NCI-H524 (cell line): ENCODE results near the gene CNGA2.
"Not testable (repeated sequence)": the region's sequence is repeated elsewhere in the genome, so short reads cannot be mapped to it uniquely, and the experiment has no call there.

Experiments used
- DNase-seq, 2 experiments: peaks; one replicate each; lab custom pipeline; 2025; lab: John Stamatoyannopoulos, UW

The CNGA2 gene

DNA sequence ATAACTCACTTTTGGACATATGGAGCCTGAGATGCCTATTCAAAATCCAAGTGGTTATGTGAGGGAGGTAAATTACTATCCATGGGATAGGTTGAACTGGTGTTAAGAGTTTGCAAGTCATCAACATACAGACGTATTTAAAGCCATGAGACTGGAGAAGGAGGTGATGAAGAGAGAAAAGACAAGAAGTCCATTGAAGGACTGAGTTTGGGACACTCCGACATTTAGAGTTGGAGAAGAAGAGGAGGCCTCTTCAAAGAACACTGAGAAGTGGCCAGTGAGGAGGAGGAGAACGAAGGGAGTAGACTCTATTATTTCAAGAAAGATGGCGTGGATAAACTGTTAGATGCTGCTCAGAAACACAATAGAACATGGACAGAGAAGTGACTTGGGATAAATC is at the start of gene CNGA2:
Gene CNGA2, plus strand, starts transcription at position 301 of the 400 bp plus-strand sequence. CDS start 3,738 bp downstream, outside the sequence.
- DNase-seq, result no peak

DNA sequence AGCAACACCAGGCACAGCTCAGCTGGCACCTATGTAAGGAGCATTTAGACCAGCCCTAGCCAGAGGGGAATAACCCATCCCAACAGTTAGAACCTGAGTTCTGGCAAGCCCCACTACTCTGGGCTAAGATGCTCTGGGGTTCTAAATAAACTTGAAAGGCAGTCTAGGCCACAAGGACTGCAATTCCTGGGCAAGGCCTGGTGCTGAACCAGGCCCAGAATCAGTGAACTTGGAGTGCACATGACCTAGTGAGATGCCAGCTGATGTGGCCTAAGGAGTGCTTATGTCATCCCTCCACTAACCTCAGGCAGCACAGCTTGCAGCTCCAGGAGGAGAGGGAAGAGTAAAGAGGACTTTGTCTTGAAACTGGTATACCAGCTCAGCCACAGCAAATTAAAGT is 46.9 kb upstream of the CNGA2 start:
- DNase-seq, result no peak

DNA sequence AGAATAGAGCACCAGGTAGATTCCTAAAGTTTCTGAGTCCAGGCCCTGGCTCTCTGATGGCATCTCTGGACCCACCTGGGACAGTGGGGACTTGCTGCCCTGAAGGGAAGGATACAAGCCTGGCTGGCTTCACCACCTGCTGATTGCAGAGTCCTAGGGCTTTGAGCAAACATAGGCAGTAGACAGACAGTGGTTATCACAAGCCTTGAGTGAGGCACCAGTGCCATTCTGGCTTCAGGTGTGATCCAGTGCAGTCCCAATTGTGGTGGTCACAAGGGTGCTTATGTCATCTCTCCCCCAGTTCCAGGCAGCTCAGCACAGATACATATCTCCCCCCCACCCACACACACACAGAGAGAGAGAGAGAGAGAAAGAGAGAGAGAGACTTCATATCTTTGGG is 45.9 kb upstream of the CNGA2 start:
- DNase-seq, result no peak

DNA sequence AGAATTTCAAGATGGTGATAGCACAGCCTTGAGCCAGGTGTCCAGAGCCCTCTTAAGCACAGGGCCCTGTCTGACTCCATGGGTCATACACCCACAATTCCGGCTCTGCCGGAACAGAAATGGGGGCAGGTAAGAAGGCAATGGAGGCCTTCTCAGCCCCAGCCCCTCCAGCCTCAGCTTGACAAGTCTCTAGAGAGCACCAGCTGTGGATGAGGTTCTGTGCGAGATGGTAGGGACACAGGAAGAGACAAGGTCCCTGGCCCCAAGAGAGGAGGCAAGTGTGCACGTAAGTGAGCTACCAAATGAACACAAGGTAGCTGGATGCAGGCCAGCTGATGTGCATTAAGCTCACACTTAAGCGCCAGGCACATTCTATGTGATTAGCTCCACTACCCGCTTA is 41.7 kb upstream of the CNGA2 start:
- DNase-seq, result no peak

DNA sequence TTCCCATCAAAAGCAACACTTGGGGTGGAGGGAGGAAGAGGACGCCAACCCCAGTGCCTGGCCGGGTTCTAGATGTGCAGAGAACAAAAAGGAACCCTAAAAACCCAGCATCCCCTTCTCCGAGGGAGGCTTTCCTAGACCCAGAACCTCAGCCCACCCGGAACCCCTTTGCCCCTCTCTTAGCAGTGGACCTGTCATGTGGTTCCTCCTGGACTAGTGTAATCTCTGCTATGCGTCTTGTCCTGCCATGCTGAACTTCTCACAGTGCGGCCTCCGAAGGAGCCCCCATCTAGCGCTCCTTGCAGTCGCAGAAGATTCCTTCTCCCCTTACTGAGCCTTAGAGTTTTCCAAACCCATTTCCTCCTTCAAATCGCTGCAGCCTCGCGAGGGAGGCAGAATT is 40.4 kb upstream of the CNGA2 start:
- no peak for DNase-seq

DNA sequence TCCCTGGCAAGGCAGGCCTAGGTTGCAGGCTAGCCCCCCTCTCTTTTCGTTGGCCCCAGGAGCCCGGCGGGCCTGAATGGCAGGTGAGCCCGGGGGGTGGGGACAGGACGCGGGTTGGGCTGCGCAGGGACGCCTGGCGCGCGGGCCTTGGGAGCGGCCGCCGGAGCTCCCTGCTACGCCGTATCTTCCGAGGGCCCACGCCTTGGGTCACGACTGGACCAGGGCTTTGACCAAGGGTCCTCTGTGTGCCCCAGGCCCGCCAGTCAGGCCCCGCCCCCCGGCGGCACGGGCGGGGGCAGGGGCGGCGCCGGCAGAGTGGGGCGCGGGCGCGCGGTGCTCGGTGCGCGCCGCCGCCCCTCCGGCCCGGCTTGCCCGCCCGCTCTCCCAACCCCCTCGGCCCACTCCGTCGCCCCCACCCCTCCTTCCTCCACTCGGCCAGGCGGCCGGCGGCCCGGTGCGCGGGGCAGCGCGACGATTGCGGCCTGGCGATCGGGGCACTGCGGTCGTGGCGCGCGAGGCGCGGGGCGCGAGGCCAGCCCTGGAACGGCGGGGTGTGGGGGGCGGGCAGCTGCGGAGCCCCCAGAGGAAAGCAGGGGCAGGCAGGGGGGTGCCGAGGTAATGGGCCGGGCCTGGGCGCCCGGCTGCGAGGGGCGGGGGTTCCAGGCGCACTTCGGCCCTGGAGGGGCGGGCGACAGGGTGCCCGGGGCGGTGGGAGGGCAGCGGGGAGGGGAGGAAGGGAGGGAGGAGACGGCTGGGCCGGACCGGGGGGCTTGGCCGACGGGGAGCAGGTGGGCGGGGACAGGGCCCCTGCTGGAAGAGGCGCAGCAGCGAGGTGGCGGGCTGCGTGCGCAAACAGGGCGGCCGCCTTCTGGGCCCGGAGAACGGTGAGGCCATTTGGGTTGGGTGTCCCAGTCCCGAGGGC is 39.6 kb upstream of the CNGA2 start, which contains the start of gene PRRG3:
Gene PRRG3, plus strand, starts transcription at position 798 of the 922 bp plus-strand sequence. CDS start 3,357 bp downstream, outside the sequence.
- peak in 1 of 2 experiments; percentile 46 for DNase-seq

DNA sequence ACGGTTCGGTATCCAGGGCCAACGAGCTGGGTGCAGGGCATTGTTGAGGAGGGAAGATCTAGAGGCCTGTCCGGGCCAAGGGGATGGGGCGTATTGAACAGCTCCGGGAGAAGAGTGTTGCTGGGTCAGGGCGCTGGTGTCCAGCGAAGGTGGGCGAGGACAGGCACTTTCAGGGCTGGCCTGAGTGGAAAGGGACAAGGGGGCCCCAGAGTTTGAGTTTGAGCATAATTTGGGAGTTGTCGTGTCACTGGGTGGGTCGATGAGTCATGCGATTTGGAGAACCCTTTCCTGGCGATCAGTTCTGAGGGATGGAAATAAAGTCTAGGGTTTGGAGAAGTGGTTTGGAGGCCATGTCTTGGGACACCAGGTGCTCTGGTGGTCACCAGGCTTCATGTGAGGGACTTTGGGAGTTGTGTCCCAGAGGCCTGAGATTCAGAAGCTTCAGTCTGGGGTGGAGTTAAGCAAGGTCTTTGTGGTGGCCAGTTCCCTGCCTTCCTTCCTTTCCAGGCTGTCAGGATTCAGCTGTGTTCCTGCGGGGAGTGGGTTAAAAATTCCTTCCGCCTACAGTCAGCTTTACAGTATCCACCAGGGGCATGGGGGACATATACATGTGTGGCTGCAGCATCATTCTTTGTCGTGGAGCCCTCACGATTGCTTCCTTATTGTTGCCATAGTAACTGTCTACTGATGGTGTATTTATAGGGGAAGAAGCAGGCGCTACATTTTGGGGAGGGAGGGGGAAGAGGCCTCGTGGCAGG is 38.8 kb upstream of the CNGA2 start:
- peak; percentile 13 to 60 for DNase-seq

DNA sequence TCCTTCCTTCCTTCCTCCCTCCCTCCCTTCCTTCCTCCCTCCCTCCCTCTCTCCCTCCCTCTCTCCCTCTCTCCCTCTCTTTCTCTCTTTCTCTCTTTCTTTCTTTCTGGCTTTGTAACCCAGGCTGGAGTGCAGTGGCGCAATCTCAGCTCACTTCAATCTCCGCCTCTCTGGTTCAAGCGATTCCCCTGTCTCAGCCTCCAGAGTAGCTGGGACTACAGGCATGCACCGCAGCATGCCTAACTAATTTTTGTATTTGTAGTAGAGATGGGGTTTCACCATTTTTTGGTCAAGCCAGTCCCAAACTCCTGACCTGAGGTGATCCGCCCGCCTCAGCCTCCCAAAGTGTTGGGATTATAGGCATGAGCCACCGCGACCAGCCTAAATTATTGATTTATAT is 37.5 kb upstream of the CNGA2 start:
- not testable (repeated sequence) for DNase-seq

DNA sequence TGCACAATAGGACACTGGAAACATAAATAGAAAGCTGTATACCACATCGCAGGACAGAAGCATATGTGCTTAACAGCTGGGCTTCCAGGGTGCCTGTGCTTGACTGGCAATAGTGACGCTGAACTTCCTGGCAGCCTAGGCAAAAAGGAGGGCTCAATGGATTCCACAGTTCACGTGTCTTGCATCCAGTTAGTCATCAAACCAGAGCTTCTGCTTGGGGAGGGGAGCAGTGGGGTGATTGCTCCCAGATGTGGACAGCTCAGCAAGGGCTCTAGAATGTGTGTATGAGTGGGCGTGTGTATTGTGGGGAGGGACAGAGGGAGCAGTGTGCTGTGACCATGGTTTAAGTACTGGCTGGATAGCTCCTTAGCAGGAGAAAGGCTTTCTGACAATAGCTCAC is 37.0 kb upstream of the CNGA2 start:
- DNase-seq, result peak; percentile 10 to 72

DNA sequence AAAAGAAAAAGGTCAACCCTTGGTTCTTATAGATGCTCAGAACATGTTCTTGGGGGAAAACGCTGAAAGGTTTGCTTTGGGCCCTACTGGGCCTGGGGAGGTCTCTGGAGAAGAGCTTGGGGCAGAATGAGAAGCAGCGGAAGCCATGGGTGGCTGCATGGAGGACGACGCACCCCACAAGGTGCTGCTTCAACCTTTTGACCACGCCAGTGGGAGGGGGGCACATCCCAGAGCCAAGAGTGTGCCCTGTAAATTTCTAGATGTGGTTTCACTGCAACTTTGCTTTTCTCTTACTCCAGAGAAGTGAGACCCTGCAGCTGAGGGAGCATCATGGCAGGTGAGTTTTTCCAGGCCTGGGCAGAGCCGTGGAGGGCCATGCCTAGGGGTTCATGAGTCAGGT is 36.1 kb upstream of the CNGA2 start:
- no peak for DNase-seq

DNA sequence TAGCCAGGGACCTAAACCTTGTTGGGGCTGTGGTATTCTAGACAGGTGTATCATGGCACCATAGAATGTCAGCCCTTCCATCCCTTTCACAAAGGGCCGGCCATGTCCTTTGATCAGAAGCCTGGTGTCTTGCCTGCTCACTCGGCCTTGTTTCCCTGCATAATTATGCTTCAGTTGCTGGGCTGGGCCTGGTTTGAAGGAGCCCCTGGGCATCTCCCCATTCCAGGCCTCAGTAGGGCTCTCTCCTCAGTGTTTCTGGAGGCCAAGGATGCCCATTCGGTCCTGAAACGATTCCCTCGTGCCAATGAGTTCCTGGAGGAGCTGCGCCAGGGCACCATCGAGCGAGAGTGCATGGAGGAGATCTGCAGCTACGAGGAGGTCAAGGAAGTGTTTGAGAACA is 34.8 kb upstream of the CNGA2 start:
- DNase-seq, result no peak

DNA sequence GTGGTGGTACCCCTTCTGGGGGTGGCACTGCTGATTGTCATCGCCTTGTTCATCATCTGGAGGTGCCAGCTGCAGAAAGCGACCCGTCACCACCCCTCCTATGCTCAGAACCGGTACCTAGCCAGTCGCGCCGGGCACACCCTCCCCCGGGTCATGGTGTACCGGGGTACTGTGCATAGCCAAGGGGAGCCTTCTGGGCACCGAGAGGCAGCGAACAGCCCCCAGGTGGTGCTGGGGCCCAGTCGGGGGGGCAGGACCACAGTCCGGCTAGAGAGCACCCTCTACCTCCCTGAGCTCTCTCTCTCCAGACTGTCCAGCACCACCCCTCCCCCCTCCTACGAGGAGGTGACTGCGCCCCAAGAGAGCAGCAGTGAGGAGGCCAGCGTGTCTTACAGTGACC is 34.0 kb upstream of the CNGA2 start:
- no peak for DNase-seq

DNA sequence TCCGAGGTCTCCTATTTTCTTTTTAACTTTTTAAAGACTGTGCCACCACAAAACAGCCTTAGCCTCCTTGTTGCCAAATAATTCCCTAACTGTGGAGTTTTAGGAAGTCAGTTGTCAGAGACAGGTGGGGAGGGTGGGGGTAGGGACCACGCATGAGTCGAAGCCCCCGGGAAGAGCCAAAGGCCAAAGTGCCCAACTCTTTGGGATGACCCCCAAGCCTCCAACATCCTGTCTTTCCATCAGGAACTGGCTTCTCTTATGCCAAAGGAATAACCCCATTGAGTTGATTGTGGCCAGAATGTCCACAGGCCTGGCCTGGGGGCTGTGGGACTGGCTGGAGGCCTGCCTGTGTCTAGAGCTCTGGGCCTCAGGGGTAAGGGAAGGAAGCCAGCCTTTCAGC is 33.5 kb upstream of the CNGA2 start:
- DNase-seq, result no peak

DNA sequence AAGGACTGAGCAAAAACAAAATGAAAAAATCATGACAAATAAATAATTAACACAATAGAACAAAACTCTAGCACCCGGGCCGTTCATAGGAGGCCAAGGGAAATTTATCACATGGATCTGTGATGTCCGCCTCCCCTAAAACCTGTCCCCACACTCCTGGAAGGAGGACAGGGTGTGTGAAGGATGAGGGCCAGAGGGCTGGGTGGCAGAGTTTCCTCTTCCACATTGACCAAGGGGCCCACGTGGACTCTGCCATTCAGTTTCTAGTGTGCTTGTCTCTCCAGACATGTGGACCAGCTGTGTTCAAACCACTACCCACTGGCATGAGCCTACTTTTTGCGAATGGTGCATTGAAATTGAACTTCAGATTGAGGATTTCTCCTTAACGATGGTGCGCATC is 33.0 kb upstream of the CNGA2 start:
- DNase-seq, result no peak

DNA sequence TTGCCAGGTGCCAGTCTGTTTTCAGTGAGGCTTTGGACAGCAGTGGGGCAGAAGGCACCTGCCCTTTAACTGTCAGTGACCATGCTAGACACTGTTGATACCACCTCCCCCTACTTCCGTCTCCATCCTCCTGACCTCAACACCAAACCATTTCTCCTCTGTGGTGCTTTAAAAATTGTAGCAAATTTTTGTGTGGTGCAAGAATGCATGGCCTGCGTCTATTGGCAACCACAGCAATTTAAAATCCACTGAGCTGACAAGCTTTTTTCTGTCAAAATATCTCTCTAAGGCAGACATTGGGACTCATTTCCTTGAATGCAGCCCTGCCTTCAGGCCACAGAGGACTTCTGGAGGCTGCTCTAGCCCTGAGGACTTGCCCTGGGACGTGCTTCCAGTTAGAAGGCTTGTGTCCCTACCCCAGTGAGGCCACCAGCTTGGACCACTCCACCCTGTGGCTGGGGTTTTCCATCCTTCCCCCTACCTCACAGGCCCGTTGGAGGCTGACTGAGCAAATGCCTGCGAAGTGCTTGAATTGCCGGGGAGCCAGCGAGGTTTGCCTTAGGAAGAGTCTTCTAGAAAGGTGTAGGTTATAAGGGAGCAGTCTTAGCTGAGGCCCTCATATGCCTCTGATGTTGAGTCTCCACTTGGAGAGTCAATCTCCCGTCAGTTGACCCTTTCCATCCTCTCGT is 32.4 kb upstream of the CNGA2 start:
- no peak for DNase-seq

DNA sequence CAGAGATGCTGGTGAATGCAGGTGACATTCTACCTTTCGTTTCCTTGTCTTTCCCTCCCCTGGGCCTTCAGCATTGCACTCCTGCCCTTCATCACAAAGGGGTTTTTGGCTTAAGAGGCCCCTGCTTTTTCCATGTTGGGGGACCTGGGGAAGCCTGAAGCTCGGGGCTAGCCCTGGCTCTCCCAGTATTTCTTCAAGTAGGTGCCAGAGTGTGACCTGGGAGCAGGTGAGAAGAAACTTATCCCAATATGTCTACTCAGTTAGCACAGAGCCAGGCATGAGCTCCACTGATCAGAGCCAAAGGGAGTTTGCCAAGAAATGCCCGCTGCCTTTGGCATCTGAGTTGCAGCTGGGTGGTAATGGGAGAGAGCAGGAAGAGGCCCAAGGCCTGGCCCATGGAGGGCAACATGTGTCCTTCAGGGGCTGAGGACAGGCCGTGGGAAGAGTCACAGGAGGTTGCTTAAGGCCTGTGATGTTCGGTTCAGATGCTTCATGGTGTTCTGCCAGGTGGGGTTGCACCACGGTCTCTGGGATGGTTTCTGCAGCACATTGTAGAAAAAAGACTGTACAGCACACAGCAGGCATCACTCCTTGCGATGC is 31.7 kb upstream of the CNGA2 start:
- DNase-seq, result no peak

DNA sequence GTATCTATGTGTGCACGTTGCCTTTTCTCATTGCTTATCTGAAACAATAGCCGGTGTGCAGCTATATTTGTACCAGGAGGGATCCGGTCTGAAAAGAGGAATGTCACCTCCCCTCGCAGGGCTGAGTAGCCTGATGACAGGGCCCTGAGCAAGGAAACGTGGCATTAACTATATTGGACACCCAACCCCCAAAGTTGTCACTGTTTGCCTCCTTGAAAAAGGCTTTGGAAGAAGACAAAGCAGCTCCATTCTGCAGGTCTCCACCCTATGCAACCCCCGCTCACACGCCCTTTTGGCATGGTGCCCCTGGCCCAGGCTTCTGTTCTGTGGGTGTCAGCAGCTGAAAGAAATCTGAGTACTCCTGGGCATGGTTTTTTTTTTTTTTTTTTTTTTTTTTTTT is 31.1 kb upstream of the CNGA2 start:
- no peak for DNase-seq

DNA sequence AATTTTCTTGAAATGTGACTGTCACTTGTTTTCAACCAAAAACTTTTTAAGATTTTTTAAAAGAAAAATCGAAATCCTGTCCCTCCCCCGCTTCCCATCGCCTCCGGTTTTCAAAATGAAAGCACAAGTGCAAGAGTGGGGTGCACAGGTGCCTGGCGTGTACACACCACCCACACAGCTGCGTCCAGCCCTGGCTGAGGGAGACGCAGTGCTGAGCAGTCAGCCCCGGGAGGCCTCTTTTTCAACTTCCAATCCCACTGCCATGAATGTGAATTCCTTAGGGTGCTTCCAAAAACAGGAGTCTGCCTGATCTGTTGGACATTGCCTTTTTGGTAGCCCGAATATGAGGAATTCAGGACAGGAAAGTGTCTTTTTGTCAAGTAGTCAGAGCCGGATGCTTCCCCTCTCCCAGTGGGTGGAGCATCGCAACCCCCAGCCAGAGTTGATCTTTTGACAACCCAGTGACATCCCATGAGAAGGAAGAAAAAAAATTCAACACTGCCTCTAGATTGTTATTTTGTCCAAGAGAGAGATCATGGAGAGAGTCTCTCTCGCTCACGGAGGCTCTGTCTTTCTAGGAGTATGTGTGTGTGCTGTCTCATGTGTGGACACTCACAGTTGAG is 30.4 kb upstream of the CNGA2 start:
- no peak for DNase-seq

DNA sequence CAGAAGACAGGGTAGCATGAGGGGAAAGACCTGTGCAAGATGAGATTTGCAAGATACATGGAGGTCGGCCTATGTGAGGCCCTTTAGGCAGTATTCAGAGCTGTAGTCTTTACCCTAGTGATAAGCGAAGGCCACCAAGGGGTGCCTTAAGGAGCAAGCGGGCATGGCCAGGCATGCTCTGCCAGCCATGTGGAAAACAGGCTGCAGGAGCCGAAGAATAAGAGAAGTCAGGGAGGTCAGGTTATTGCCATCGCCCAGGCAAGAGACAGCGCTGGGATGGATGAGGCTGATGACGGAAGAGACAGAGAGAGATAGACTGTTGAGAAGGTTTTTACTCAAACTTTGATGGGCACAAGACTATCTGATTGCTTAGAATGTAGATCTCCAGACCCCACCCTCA is 25.7 kb upstream of the CNGA2 start:
- no peak for DNase-seq

DNA sequence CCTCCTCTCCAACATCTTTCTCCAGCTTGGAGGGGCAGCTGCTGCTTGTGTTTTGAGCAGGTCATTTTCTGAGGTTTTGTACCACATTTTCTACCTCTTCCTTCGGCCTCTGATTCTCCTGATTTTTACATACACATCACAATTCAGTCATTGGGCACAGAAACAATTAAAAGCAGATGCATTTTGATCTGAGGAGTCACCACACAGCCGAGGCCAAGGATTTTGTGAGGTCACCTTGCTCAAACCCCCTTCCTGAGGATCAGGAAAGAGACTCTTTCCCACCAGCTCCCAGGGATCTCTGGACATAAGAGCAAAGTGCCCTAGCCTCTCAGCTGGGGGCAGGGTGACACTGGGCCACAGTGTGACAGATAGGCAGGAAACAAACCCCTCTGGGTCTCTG is 24.1 kb upstream of the CNGA2 start:
- DNase-seq, result no peak

DNA sequence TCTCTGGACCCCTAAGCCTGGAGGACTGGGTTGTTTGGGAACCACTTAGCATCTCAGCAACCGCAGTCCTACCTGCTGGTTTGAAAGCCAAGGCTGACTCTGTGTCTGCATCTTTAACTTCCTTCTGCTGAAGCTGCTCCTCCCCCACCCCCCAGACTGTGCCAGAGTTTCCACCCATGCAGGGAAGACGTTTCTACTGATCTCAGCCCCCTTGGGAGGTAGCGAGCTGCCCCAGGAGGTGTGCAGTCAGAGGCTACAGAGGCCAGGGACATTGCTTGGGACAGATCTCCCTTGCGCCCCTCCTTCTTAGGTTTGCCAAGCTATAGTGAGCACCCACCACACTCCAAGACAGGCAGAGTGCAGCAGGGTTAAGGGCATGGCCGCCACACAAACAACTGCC is 23.4 kb upstream of the CNGA2 start:
- DNase-seq, result no peak

DNA sequence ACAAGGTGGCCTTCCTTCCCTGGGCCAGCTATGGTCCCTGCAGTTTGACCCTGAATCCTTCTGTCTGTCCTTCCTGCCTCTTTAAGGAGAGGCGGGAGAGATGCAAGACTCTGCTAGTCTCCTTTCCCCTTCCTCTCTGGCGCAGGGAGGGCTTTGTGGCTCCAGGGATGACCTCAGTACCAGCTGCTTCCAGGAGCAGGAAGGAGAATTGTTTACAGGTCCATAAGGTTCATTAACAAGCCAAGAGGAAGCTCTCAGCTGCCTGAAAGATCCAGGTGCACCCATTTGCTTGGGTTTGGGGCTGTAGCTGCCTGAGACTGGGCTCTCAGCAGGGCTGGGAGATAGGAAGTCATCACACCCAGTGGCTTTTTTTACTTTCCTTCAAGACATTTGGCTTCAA is 22.8 kb upstream of the CNGA2 start:
- peak in 1 of 2 experiments; percentile 12 for DNase-seq
